Activated CD8-positive, alpha-beta memory T cell treated with anti-CD3 and anti-CD28 coated beads, Interleukin-2, amount 50 U/mL, for 1 hour (primary cell): ENCODE results near the gene BCAM.
A peak's percentile ranks its signal among the peaks of the same experiment; 100 is the strongest.

Experiments used
- DNase-seq: peaks from one replicate; pipeline ENCODE4 v3.0.0-alpha.2; 2020; ENCODE audit errors: extremely low read depth

BCAM gene

GRCh38 chr19:44792281-44792680 lies 16.6 kb upstream of the BCAM start:
- DNase-seq, result no peak

GRCh38 chr19:44794610-44795009 lies 14.3 kb upstream of the BCAM start:
- DNase-seq, result no peak

GRCh38 chr19:44795398-44795987 lies 13.4 kb upstream of the BCAM start:
- DNase-seq, result no peak

- DNase-seq, result no peak
Measured at GRCh38 chr19:44796701-44797115, 12.2 kb upstream of the BCAM start.

- DNase-seq, result no peak
Measured at GRCh38 chr19:44799627-44800346, 9.1 kb upstream of the BCAM start.

DNA sequence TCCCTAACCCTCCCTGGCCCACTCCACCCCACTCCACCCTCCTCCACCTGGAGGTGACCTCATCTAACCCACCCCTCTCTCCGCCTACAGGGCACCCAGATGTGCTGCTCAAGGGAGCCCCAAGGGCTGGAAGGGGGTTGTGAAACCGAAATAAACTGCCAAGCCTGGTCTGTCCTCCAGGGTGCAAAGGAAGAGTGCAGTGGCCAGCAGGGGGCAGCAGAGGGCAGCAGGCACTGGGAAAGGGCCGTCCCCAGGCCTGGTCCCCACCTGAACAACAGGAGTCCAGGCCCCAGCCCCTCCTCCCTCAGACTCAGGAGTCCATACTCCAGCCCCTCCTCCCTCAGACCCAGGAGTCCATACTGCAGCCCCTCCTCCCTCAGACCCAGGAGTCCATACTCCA lies 8.4 kb upstream of the BCAM start:
- DNase-seq, result peak; percentile 36

- no peak for DNase-seq
Measured at GRCh38 chr19:44803442-44804428, 5.2 kb upstream of the BCAM start.

- no peak for DNase-seq
Measured at GRCh38 chr19:44806291-44806690, 2.6 kb upstream of the BCAM start.

DNA sequence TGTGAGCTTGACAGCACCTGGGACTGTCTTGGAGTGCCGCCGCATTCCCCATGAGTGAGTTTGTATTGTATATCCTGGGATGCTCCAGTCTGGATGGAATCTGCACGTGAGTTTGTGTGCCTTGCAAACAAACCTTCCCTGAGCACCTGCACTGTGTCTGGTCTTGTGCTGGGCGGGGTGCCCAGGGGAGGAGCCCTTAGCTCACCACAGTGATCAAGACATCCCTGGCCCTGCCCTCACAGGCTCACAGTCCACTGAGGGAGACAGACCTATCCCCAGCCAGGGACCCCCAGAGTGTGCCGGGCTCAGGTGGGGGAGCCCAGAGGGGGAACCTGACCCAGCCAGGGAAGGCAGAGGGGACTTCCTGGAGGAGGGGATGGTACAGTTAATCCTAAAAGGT lies 1.7 kb upstream of the BCAM start:
- no peak for DNase-seq

- no peak for DNase-seq
Measured at GRCh38 chr19:44807652-44808462, 1.0 kb upstream of the BCAM start.

DNA sequence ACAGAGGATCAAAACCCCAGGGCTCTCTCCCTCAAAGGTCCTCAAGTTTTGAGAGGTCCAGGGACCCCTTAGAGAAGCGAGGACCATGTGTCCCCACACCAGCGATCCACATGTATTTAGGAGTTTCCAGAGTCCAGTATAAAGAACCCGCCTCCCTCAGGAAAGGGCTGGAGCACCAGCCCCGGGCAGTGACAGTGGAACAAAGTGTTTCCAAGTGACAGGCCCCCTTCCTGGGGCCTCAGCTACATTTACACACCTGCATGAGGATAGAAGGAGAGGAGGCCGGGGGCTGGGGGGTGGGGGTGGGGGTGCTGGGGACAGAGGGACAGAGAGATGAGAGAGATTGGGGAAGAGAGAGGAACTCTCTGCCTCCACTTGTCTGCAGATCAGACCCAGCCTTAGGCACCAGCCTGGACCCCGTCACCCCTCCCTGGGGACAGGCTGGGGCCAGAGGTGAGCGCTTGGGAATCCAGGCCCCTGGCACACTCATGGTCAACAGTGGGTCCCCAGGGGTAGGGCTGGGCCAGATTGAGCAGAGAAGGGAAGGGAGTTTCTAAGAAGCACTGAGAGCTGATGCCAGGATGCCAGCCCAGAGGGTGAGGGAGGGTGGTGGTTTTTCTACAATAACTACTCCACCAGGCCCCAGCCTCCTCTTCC lies 802 bp downstream of the BCAM start:
- DNase-seq, result no peak

- no peak for DNase-seq
Measured at GRCh38 chr19:44810234-44811121, 1.6 kb downstream of the BCAM start.

GRCh38 chr19:44811122-44811419 lies 2.2 kb downstream of the BCAM start:
- no peak for DNase-seq

- no peak for DNase-seq
Measured at GRCh38 chr19:44812142-44812718, 3.3 kb downstream of the BCAM start.

- no peak for DNase-seq
Measured at GRCh38 chr19:44813070-44813840, 4.4 kb downstream of the BCAM start.

- DNase-seq, result no peak
Measured at GRCh38 chr19:44813841-44814470, 5.1 kb downstream of the BCAM start.

DNA sequence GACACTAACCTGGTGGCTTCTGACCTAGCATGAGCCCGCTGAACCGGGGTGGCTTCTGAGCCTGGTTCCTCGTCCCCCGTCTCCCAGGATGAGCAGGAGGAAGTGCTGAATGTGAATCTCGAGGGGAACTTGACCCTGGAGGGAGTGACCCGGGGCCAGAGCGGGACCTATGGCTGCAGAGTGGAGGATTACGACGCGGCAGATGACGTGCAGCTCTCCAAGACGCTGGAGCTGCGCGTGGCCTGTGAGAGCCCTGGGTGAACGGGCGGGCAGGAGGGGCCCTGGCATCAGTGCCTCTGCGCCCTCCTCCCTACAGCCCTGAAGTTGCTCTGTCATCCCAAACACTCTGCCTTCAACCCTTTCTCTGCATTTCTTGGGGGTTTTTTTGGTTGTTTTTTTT lies 5.6 kb downstream of the BCAM start:
- no peak for DNase-seq

GRCh38 chr19:44816301-44816700 lies 7.4 kb downstream of the BCAM start:
- no peak for DNase-seq
